GM21723 (cell line): Measurements from ENCODE around the gene ASB8.
"Not testable (repeated sequence)": the region's sequence is repeated elsewhere in the genome, so short reads cannot be mapped to it uniquely, and the experiment has no call there.

Source experiments
- ATAC-seq: cut with Tn5 transposase; IDR thresholded peaks from one replicate; pipeline ENCODE4 v1.9.1; 2021; ENCODE audit warnings: mild to moderate bottlenecking, moderate library complexity; ENCODE audit not compliant: unreplicated experiment

Gene ASB8

GRCh38 chr12:48183091-48183875 lies 26.0 kb upstream of the ASB8 start, which contains the start of gene CCDC184:
TSS of gene CCDC184 (plus strand) at chr12:48183644. CDS start at chr12:48184123, 479 bp downstream.
- ATAC-seq, result peak; percentile 83

GRCh38 chr12:48182631-48183030 lies 25.3 kb upstream of the ASB8 start:
- ATAC-seq, result no peak

GRCh38 chr12:48180857-48181495 lies 23.7 kb upstream of the ASB8 start:
- no peak for ATAC-seq

GRCh38 chr12:48180424-48180823 lies 23.1 kb upstream of the ASB8 start:
- no peak for ATAC-seq

- ATAC-seq, result no peak
These were observed 22.2 kb upstream of the ASB8 start for GRCh38 chr12:48179466-48179865.

- ATAC-seq, result no peak
These were observed 20.7 kb upstream of the ASB8 start for GRCh38 chr12:48177982-48178381.

GRCh38 chr12:48176417-48176751 lies 19.1 kb upstream of the ASB8 start:
- ATAC-seq, result no peak

- ATAC-seq, result no peak
These were observed 18.5 kb upstream of the ASB8 start for GRCh38 chr12:48175613-48176416.

- no peak for ATAC-seq
These were observed 11.7 kb upstream of the ASB8 start for GRCh38 chr12:48169011-48169410.

GRCh38 chr12:48165089-48165981 lies 8.0 kb upstream of the ASB8 start:
- no peak for ATAC-seq

- no peak for ATAC-seq
These were observed 7.1 kb upstream of the ASB8 start for GRCh38 chr12:48164451-48164850.

- ATAC-seq, result no peak
These were observed 5.9 kb upstream of the ASB8 start for GRCh38 chr12:48163150-48163747.

- ATAC-seq, result no peak
These were observed 3.5 kb upstream of the ASB8 start for GRCh38 chr12:48160807-48161206.

- no peak for ATAC-seq
These were observed 2.7 kb upstream of the ASB8 start for GRCh38 chr12:48160046-48160445.

- ATAC-seq, result no peak
These were observed 615 bp upstream of the ASB8 start for GRCh38 chr12:48157889-48158370.

- ATAC-seq, result no peak
These were observed 680 bp downstream of the ASB8 start for GRCh38 chr12:48156652-48157017.

- not testable (repeated sequence) for ATAC-seq
These were observed 1.5 kb downstream of the ASB8 start for GRCh38 chr12:48155786-48156185.

- no peak for ATAC-seq
These were observed 6.1 kb downstream of the ASB8 start for GRCh38 chr12:48151103-48151771.

- ATAC-seq, result no peak
These were observed 11.3 kb downstream of the ASB8 start for GRCh38 chr12:48145981-48146380.

- ATAC-seq, result no peak
These were observed 13.4 kb downstream of the ASB8 start for GRCh38 chr12:48143898-48144297.
